NB4 (cell line): ENCODE measurements around the gene SPRY2.

ENCODE experiments used
- CTCF ChIP-seq: IDR thresholded peaks from one replicate; pipeline ENCODE4 v1.5.1; 2012; ENCODE audit warnings: low read depth, low read length
- POLR2A ChIP-seq: IDR thresholded peaks from 2 replicates; pipeline ENCODE4 v1.6.1; 2011; ENCODE audit warnings: mild to moderate bottlenecking; ENCODE audit not compliant: insufficient read length; ENCODE audit errors: extremely low read depth

GRCh38 chr13:80340651-80341100 lies 250 bp downstream of the SPRY2 start:
- TF ChIP-seq CTCF (no peak), POLR2A (no peak)
